HepG2 (cell line): Measurements from ENCODE around the gene MAP3K7CL. TPM values are rescaled to one million over a fixed set of nuclear protein-coding genes. Genes with fewer than 3 reads are reported as not detected.

Experiments used
- ATAC-seq: fragments of 200-7000 bp; cut with Tn5 transposase; 3 replicates; pipeline ENCODE4 v1.9.1; 2020; ENCODE audit warnings: mild to moderate bottlenecking, moderate library complexity
- BruUV-seq: library from RNA; stranded (reverse); fragments of 400-500 nt; replicated peaks from 2 replicates; lab custom pipeline; 2021; lab: Mats Ljungman, UMichigan
- CTCF ChIA-PET: fragments of 300-600 bp; formaldehyde crosslinking; extraction: SDS; loops from one replicate; lab custom pipeline; 2021; ENCODE audit warnings: low total read pairs, inconsistent platforms, low intra/inter-chr PET ratio; lab: Yijun Ruan, JAX
- POLR2A ChIA-PET: fragments of 350-600 bp; sonication (Branson Sonifier 250); formaldehyde crosslinking; loops from one replicate; lab custom pipeline; 2020; ENCODE audit warnings: antibody characterized with exemption, inconsistent platforms; lab: Yijun Ruan, JAX
- DNase-seq: peaks from one replicate; pipeline ENCODE4 v3.0.0-alpha.2; 2015; ENCODE audit warnings: low spot score
- FAIRE-seq: peaks from 3 replicates; lab custom pipeline; 2011; peaks lifted over from hg19 to GRCh38; lab: Jason Lieb, UNC
- H2AFZ ChIP-seq: one replicate; pipeline ENCODE4 v1.6.1; 2011; ENCODE audit warnings: low read length, inconsistent platforms
- H3K27ac ChIP-seq: fragments of 300-600 bp; 3 replicates; pipeline ENCODE4 v1.8.0; 2011; ENCODE audit warnings: mixed run types, mild to moderate bottlenecking, mixed read lengths, low read length, inconsistent platforms; ENCODE audit not compliant: insufficient read depth; ENCODE audit errors: extremely low read length
- H3K27me3 ChIP-seq, 2 experiments: fragments of 200-600 bp in 1 of 2; 2 replicates in 1 of 2; 3 replicates in 1 of 2; pipeline versions ENCODE4 v1.6.0 to v1.8.0; 2011; ENCODE audit warnings: low read length in 2 of 2, mild to moderate bottlenecking in 2 of 2, moderate library complexity in 2 of 2, inconsistent platforms in 1 of 2; ENCODE audit not compliant: insufficient read depth in 2 of 2, control insufficient read depth in 1 of 2
- H3K36me3 ChIP-seq, 2 experiments: fragments of 200-600 bp in 1 of 2; replicated peaks in 1 of 2; 2 replicates in 1 of 2; 3 replicates in 1 of 2; pipeline versions ENCODE4 v1.5.1 to v1.8.0; 2011; ENCODE audit warnings: low read length in 2 of 2, inconsistent platforms in 1 of 2; ENCODE audit not compliant: insufficient read depth in 2 of 2, control insufficient read depth in 1 of 2
- H3K4me1 ChIP-seq: 2 replicates; pipeline ENCODE4 v1.5.1; 2012; ENCODE audit warnings: low read length, inconsistent platforms; ENCODE audit not compliant: insufficient read depth
- H3K4me2 ChIP-seq: 2 replicates; pipeline ENCODE4 v1.6.0; 2011; ENCODE audit warnings: low read depth, low read length, inconsistent platforms
- H3K4me3 ChIP-seq, 3 experiments: fragments of 200-600 bp in 1 of 3; sonication (generic), shearing (Covaris generic) in 1 of 3; replicated peaks in 1 of 3; 2 replicates each; pipeline ENCODE4 v1.5.1; 2011 to 2016; ENCODE audit warnings: low read length in 3 of 3, inconsistent platforms in 2 of 3, low read depth in 2 of 3, mild to moderate bottlenecking in 2 of 3, control low read depth in 1 of 3, mixed read lengths in 1 of 3; ENCODE audit not compliant: insufficient read depth in 1 of 3
- H3K79me2 ChIP-seq: one replicate; pipeline ENCODE4 v1.6.1; 2011; ENCODE audit warnings: low read length, inconsistent platforms; ENCODE audit not compliant: insufficient read depth
- H3K9ac ChIP-seq: 2 replicates; pipeline ENCODE4 v1.6.0; 2011; ENCODE audit warnings: mild to moderate bottlenecking, low read depth, low read length, inconsistent platforms; ENCODE audit not compliant: insufficient read depth
- H3K9me3 ChIP-seq: 2 replicates; pipeline ENCODE4 v1.5.1; 2012; ENCODE audit warnings: mild to moderate bottlenecking, low read length
- H4K20me1 ChIP-seq: 2 replicates; pipeline ENCODE4 v1.6.0; 2011; ENCODE audit warnings: inconsistent platforms, mild to moderate bottlenecking, low read length, moderate library complexity; ENCODE audit not compliant: insufficient read depth
- ARNT2 ChIP-seq: sonication (generic); formaldehyde crosslinking; IDR thresholded peaks from 2 replicates; pipeline ENCODE4 v1.8.0; 2022; ENCODE audit warnings: mild to moderate bottlenecking, low read depth, missing genetic modification reagents, moderate library complexity
- CENPT ChIP-seq: sonication (generic); formaldehyde crosslinking; IDR thresholded peaks from 2 replicates; pipeline ENCODE4 v1.8.0; 2022; ENCODE audit warnings: low read depth, mild to moderate bottlenecking, moderate library complexity, missing genetic modification reagents
- CHD4 ChIP-seq: fragments of 200-600 bp; sonication (generic); IDR thresholded peaks from 2 replicates; pipeline ENCODE4 v1.7.0; 2017; ENCODE audit warnings: mild to moderate bottlenecking, low read length, borderline replicate concordance
- DR1 ChIP-seq: sonication (generic); formaldehyde crosslinking; IDR thresholded peaks from 2 replicates; pipeline ENCODE4 v1.8.0; 2021; ENCODE audit warnings: mild to moderate bottlenecking, missing genetic modification reagents, inconsistent platforms
- HIVEP1 ChIP-seq: sonication (generic); formaldehyde crosslinking; IDR thresholded peaks from 2 replicates; pipeline ENCODE4 v1.4.0; 2020; ENCODE audit warnings: mild to moderate bottlenecking, missing genetic modification reagents
- KAT7 ChIP-seq: IDR thresholded peaks from 2 replicates; pipeline ENCODE4 v1.6.1; 2018; ENCODE audit warnings: borderline replicate concordance, missing compliant biosample characterization
- MAFF ChIP-seq: IDR thresholded peaks from 2 replicates; pipeline ENCODE4 v1.6.1; 2011; ENCODE audit warnings: low read depth, low read length, improper control_type of control experiment
- MYC ChIP-seq: sonication (generic); formaldehyde crosslinking; IDR thresholded peaks from 2 replicates; pipeline ENCODE4 v1.9.0; 2021; ENCODE audit warnings: missing genetic modification reagents, borderline replicate concordance
- NFIB ChIP-seq: sonication (generic); formaldehyde crosslinking; IDR thresholded peaks from 2 replicates; pipeline ENCODE4 v1.9.0; 2021; ENCODE audit warnings: missing genetic modification reagents, mild to moderate bottlenecking, borderline replicate concordance
- RAD51 ChIP-seq: fragments of 450-650 bp; IDR thresholded peaks from 2 replicates; pipeline ENCODE4 v1.6.1; 2016; ENCODE audit warnings: borderline replicate concordance
- SMAD9 ChIP-seq: sonication (generic); formaldehyde crosslinking; IDR thresholded peaks from 2 replicates; pipeline ENCODE4 v1.5.1; 2020; ENCODE audit warnings: mild to moderate bottlenecking, missing genetic modification reagents
- TOPORS ChIP-seq: sonication (generic); formaldehyde crosslinking; IDR thresholded peaks from 2 replicates; pipeline ENCODE4 v1.8.0; 2023; ENCODE audit warnings: mild to moderate bottlenecking, missing genetic modification reagents
- ZNF317 ChIP-seq: sonication (generic); formaldehyde crosslinking; IDR thresholded peaks from 2 replicates; pipeline ENCODE4 v1.5.0; 2020; ENCODE audit warnings: mild to moderate bottlenecking, missing genetic modification reagents
- ZNF703 ChIP-seq: sonication (generic); formaldehyde crosslinking; IDR thresholded peaks from 2 replicates; pipeline ENCODE4 v1.5.1; 2020; ENCODE audit warnings: missing genetic modification reagents, mild to moderate bottlenecking, moderate library complexity, borderline replicate concordance
- ZNF749 ChIP-seq: sonication (generic); formaldehyde crosslinking; IDR thresholded peaks from 2 replicates; pipeline ENCODE4 v1.8.0; 2022; ENCODE audit warnings: mild to moderate bottlenecking, missing genetic modification reagents, moderate library complexity, borderline replicate concordance
- ZNF772 ChIP-seq: sonication (generic); formaldehyde crosslinking; IDR thresholded peaks from 2 replicates; pipeline ENCODE4 v1.5.0; 2020; ENCODE audit warnings: mild to moderate bottlenecking, missing genetic modification reagents
- ZNF782 ChIP-seq: sonication (generic); formaldehyde crosslinking; IDR thresholded peaks from 2 replicates; pipeline ENCODE4 v1.4.0; 2020; ENCODE audit warnings: missing genetic modification reagents, mild to moderate bottlenecking, borderline replicate concordance
- WGBS: methylation state at CpG from one replicate; pipeline ENCODE4 v1.1.6; 2017; ENCODE audit warnings: low lambda C conversion rate; 5-methylcytosine and 5-hydroxymethylcytosine counted together
- in situ Hi-C: cut with HindIII; loops from 2 replicates; pipeline ENCODE4 v1.10.0; 2017; ENCODE audit warnings: low pct_unique_long_range_greater_than_20kb; ENCODE audit not compliant: extremely low pct_ligation_motif_present
- intact Hi-C: fragments of 100-400 bp; cut with micrococcal nuclease; formaldehyde crosslinking; loops from one replicate; pipeline ENCODE4 v1.10.0; 2022; ENCODE audit not compliant: unreplicated experiment
- polyA plus RNA-seq, 8 experiments: library from polyadenylated mRNA; depleted of rRNA in 3 of 8; stranded (reverse) in 7 of 8; unstranded in 1 of 8; fragments of >200 nt; fragmentation: Illumina TruSeq in 4 of 8; extraction: Trizol in 4 of 8; gene quantifications; 2 replicates each; pipeline versions ENCODE4 v1.2.1 to v1.2.3, GENCODE V29; 2011 to 2016; ENCODE audit warnings: low read depth in 4 of 8, missing spikeins in 1 of 8, mixed read lengths in 1 of 8; ENCODE audit not compliant: insufficient read depth in 1 of 8
- total RNA-seq, 5 experiments: library from RNA; depleted of rRNA; stranded (reverse); fragments of >200 nt; fragmentation: Illumina TruSeq; extraction: Trizol; gene quantifications; 2 replicates each; pipeline ENCODE4 v1.2.3, GENCODE V29; 2016; ENCODE audit warnings: low read depth in 1 of 5
- TF ChIP-seq, protein P1 (sequence below): sonication (generic); formaldehyde crosslinking; IDR thresholded peaks from 2 replicates; pipeline ENCODE4 v1.4.0; 2020; ENCODE audit warnings: missing genetic modification reagents, low read depth, mild to moderate bottlenecking, borderline replicate concordance
- TF ChIP-seq, protein P2 (sequence below): sonication (generic); formaldehyde crosslinking; IDR thresholded peaks from 2 replicates; pipeline ENCODE4 v1.4.0; 2020; ENCODE audit warnings: missing genetic modification reagents

Gene MAP3K7CL
- total and polyA plus RNA-seq, 2 of the 13 experiments (the other 11 are each of a cell fraction or from before 2014, with no cell fraction given), result 0.04 to 0.15 TPM

DNA sequence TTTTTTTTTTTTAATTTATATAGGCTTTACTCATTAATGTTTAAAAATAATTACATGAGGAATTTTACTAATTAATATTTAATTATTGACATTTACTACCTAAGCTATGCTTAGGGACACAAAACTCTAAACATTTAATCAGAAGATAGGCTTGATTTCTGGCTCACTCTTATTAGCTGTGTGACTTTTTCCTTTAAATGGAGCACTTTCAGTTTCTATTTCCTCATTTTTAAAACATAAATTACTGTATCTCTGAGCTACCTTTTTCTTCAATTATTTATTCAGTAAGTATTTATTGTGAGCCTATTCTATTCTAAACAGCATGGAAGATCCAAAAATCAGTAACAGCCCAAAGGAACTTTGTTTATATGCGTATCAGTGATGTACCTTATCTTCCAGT, 40.5 kb downstream of the MAP3K7CL start:
- POLR2A ChIA-PET, result no interaction called here
- no peak overlapping the region for H3K27ac ChIP-seq

DNA sequence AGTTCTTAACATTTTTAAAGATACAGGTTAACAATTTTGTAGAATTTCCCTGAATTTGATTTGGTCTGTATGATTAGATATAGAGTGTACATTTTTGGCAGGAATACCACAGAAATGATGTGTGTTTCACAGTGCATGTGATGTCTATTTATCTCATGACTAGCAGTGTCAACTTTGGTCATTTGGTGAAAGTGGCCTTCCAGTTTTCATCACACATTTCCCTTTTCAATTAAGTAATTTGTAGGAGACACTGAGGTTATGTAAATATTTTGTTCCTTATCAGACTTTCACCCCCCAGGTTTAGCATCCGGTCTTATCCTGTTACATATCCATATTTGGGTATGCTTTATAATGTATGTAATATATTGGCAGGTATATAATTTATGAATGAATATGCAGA, 41.8 kb downstream of the MAP3K7CL start:
- Histone ChIP-seq H2AFZ (no peak overlapping the region), H3K4me1 (peaks cover 12% of the 10 kb centered on the region), H4K20me1 (no peaks in the 10 kb centered on the region), H3K36me3 (no peaks in the 10 kb centered on the region), H3K9me3 (no peaks in the 10 kb centered on the region), H3K27me3 (no peaks in the 10 kb centered on the region), H3K79me2 (no peaks in the 10 kb centered on the region), H3K4me2 (no peak overlapping the region), H3K9ac (no peak overlapping the region), H3K27ac (no peak overlapping the region), H3K4me3 (no peak overlapping the region)
- no TSS peak for BruUV-seq
- FAIRE-seq, result no peak
- TF ChIP-seq ZNF749 (CRISPR knock-in tag) (no peak), MYC (no peak), SMAD9 (CRISPR knock-in tag) (no peak), ZNF703 (CRISPR knock-in tag) (no peak), CENPT (no peak), TOPORS (no peak), HIVEP1 (no peak), ZNF317 (CRISPR knock-in tag) (no peak), ARNT2 (CRISPR knock-in tag) (no peak), RAD51 (no peak), KAT7 (CRISPR knock-in tag) (no peak)
- TF ChIP-seq, protein P1, sequence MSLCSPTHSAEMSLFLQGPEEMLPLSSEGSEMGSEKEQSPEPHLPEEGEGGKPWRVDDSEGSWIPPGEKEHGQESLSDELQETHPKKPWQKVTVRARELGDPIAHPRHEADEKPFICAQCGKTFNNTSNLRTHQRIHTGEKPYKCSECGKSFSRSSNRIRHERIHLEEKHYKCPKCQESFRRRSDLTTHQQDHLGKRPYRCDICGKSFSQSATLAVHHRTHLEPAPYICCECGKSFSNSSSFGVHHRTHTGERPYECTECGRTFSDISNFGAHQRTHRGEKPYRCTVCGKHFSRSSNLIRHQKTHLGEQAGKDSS (CRISPR knock-in tag), result no peak
- TF ChIP-seq, protein P2, sequence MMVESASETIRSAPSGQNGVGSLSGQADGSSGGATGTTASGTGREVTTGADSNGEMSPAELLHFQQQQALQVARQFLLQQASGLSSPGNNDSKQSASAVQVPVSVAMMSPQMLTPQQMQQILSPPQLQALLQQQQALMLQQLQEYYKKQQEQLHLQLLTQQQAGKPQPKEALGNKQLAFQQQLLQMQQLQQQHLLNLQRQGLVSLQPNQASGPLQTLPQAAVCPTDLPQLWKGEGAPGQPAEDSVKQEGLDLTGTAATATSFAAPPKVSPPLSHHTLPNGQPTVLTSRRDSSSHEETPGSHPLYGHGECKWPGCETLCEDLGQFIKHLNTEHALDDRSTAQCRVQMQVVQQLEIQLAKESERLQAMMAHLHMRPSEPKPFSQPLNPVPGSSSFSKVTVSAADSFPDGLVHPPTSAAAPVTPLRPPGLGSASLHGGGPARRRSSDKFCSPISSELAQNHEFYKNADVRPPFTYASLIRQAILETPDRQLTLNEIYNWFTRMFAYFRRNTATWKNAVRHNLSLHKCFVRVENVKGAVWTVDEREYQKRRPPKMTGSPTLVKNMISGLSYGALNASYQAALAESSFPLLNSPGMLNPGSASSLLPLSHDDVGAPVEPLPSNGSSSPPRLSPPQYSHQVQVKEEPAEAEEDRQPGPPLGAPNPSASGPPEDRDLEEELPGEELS (CRISPR knock-in tag), result no peak
- DNase-seq, result no peak
- ChIA-PET POLR2A (no interaction called here), CTCF (no interaction called here)
- intact Hi-C loops, result no loop called here
- no peak for ATAC-seq
- WGBS, result 3% methylated on average over 1 of the region's 1 CpG
- in situ Hi-C loops, result no loop called here

More for the DNA sequence above, 40.5 kb downstream of the MAP3K7CL start:
- ATAC-seq (no peak), FAIRE-seq (no peak), DNase-seq (no peak)
- Histone ChIP-seq H3K36me3 (no peaks in the 10 kb centered on the region), H3K9me3 (no peaks in the 10 kb centered on the region), H3K4me1 (peaks cover 11% of the 10 kb centered on the region), H3K9ac (no peak overlapping the region), H3K27me3 (no peaks in the 10 kb centered on the region), H3K79me2 (no peaks in the 10 kb centered on the region), H2AFZ (no peak overlapping the region), H3K4me3 (no peak overlapping the region), H4K20me1 (no peaks in the 10 kb centered on the region), H3K4me2 (no peak overlapping the region)
- in situ Hi-C loops, result no loop called here
- no TSS peak for BruUV-seq
- TF ChIP-seq MAFF (no peak), NFIB (CRISPR knock-in tag) (no peak), ZNF782 (CRISPR knock-in tag) (no peak), CHD4 (no peak), ZNF772 (CRISPR knock-in tag) (no peak), DR1 (CRISPR knock-in tag) (no peak)
- CTCF ChIA-PET, result no interaction called here
- intact Hi-C loops, result no loop called here
- 85% methylated on average over 1 of the region's 1 CpG for WGBS
